ENCODE measurements around the gene OR4C45.
"Not testable (repeated sequence)": the region's sequence is repeated elsewhere in the genome, so short reads cannot be mapped to it uniquely, and the experiment has no call there.

OR4C45 gene

GRCh38 chr11:50032574-50032973, at the start of gene OR4C45:
OR4C45 (plus strand) TSS chr11:50032874.
- in situ Hi-C loops (cut with HindIII; ENCODE audit: low pct_ligation_motif_present, low sequenced_read_pairs): no loop called here
- TF ChIP-seq CTCF (IDR thresholded peaks at IDR 0.05; ENCODE audit: low read depth, low read length, missing control alignments): no peak
- H3K27ac ChIP-seq: no peak within 1 kb of the TSS
- H3K36me3 ChIP-seq (replicated peaks): no peaks in the 10 kb centered on the region
- H3K27me3 ChIP-seq (replicated peaks): no peaks in the 10 kb centered on the region
- DNase-seq: no peak
- no peak within 1 kb of the TSS for H3K4me3 ChIP-seq (ENCODE audit: low read depth, low read length)

- in situ Hi-C loops (cut with HindIII; ENCODE audit: low pct_ligation_motif_present, low sequenced_read_pairs): no loop called here
- no peak overlapping the region for H3K4me3 ChIP-seq (ENCODE audit: low read depth, low read length)
- no peaks in the 10 kb centered on the region for H3K27me3 ChIP-seq (replicated peaks)
- no peaks in the 10 kb centered on the region for H3K36me3 ChIP-seq (replicated peaks)
- DNase-seq: peak; percentile 35
- H3K27ac ChIP-seq: no peak overlapping the region
- peak; percentile 51 for TF ChIP-seq CTCF (IDR thresholded peaks at IDR 0.05; ENCODE audit: low read depth, low read length, missing control alignments)
Measured at GRCh38 chr11:49995565-49995964, 37.1 kb upstream of the OR4C45 start.

- Histone ChIP-seq H3K27ac (no peak overlapping the region), H3K4me3 (ENCODE audit: low read depth, low read length) (no peak overlapping the region), H3K27me3 (replicated peaks) (no peaks in the 10 kb centered on the region), H3K36me3 (replicated peaks) (no peaks in the 10 kb centered on the region)
- in situ Hi-C loops (cut with HindIII; ENCODE audit: low pct_ligation_motif_present, low sequenced_read_pairs): no loop called here
- TF ChIP-seq CTCF (IDR thresholded peaks at IDR 0.05; ENCODE audit: low read depth, low read length, missing control alignments): no peak
- no peak for DNase-seq
Measured at GRCh38 chr11:50030193-50030592, 2.5 kb upstream of the OR4C45 start.

GRCh38 chr11:50036239-50036638, 3.6 kb downstream of the OR4C45 start:
- H3K4me3 ChIP-seq (ENCODE audit: low read depth, low read length); H3K27me3 ChIP-seq (replicated peaks); H3K36me3 ChIP-seq (replicated peaks); DNase-seq; in situ Hi-C loops (cut with HindIII; ENCODE audit: low pct_ligation_motif_present, low sequenced_read_pairs); H3K27ac ChIP-seq: not testable (repeated sequence)

GRCh38 chr11:50037251-50037650, 4.6 kb downstream of the OR4C45 start:
- TF ChIP-seq CTCF (IDR thresholded peaks at IDR 0.05; ENCODE audit: low read depth, low read length, missing control alignments): no peak
- Histone ChIP-seq H3K27ac (no peak overlapping the region), H3K36me3 (replicated peaks) (no peaks in the 10 kb centered on the region), H3K27me3 (replicated peaks) (no peaks in the 10 kb centered on the region), H3K4me3 (ENCODE audit: low read depth, low read length) (no peak overlapping the region)
- in situ Hi-C loops (cut with HindIII; ENCODE audit: low pct_ligation_motif_present, low sequenced_read_pairs): no loop called here
- no peak for DNase-seq

- in situ Hi-C loops (cut with HindIII; ENCODE audit: low pct_ligation_motif_present, low sequenced_read_pairs): no loop called here
- Histone ChIP-seq H3K4me3 (ENCODE audit: low read depth, low read length) (no peak overlapping the region), H3K27me3 (replicated peaks) (no peaks in the 10 kb centered on the region), H3K27ac (no peak overlapping the region), H3K36me3 (replicated peaks) (no peaks in the 10 kb centered on the region)
- TF ChIP-seq CTCF (IDR thresholded peaks at IDR 0.05; ENCODE audit: low read depth, low read length, missing control alignments): no peak
- no peak for DNase-seq
Measured at GRCh38 chr11:50044647-50045046, 12.0 kb downstream of the OR4C45 start.

- DNase-seq; H3K36me3 ChIP-seq (replicated peaks); in situ Hi-C loops (cut with HindIII; ENCODE audit: low pct_ligation_motif_present, low sequenced_read_pairs); H3K4me3 ChIP-seq (ENCODE audit: low read depth, low read length); H3K27me3 ChIP-seq (replicated peaks); H3K27ac ChIP-seq: not testable (repeated sequence)
Measured at GRCh38 chr11:50063056-50063455, 30.4 kb downstream of the OR4C45 start.

Data from brain microvascular endothelial cell (primary cell).